GM23248 (cell line): ENCODE data around the gene FOXD1.

Experiments used
- EZH2 ChIP-seq: fragments of 200-600 bp; sonication (generic); IDR thresholded peaks from 2 replicates; pipeline ENCODE4 v1.6.1; 2018; ENCODE audit warnings: antibody characterized with exemption, mild to moderate bottlenecking; ENCODE audit not compliant: insufficient read depth, poor library complexity, severe bottlenecking
- EZH2phosphoT487 ChIP-seq: fragments of 200-600 bp; sonication (generic); IDR thresholded peaks from 2 replicates; pipeline ENCODE4 v1.6.1; 2018; ENCODE audit warnings: antibody characterized with exemption, moderate library complexity, mild to moderate bottlenecking, low read depth; ENCODE audit not compliant: insufficient read depth

- no peak for TF ChIP-seq EZH2
- TF ChIP-seq EZH2phosphoT487 = no peak
Measured at GRCh38 chr5:73460133-73460532, 11.6 kb upstream of the FOXD1 start.
